Loucy (cell line): ENCODE data around the gene EGR1.

Experiments
- EZH2phosphoT487 ChIP-seq: fragments of 200-600 bp; IDR thresholded peaks from 2 replicates; pipeline ENCODE4 v1.6.1; 2018; ENCODE audit warnings: antibody characterized with exemption, mild to moderate bottlenecking, moderate library complexity, borderline replicate concordance
- TF ChIP-seq, protein P1 (sequence below): fragments of 200-600 bp; sonication (generic); conservative IDR thresholded peaks from 2 replicates; pipeline ENCODE4 v1.5.1; 2014; ENCODE audit warnings: mild to moderate bottlenecking, antibody characterized with exemption, low read length

DNA sequence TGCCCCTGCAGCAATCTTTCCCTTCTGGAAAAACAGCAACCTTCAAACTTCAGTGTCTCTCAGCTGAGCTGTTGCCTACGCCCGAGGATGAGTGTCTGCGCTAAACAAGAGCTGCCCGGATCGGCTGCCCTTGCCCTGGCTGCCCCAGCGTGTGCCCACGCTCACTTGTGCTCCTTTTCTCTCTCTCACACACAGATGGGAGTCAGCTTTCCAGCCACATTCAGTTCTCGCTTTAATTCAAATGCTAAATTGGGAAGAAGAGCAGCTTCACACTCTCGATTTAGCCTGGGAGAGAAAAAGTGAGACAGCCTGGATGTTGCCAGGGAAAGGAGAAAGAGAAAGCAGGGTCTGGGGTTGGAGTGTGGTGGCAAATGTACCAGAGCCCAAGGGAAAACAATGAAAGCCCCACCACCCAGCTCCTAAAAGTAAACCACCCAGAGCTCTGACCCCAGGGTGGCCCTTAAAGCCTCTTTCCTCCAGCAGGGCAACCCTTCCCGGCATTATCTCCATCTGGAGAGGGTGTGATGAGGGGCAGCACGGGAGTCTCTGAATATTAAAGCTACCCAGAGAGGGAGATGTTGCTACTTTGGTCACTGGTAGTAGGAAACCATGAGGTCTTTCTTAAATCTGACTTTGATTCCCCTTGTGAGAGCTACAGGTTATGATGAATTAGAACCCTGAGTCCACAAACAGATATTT lies 9.9 kb upstream of the EGR1 start:
- TF ChIP-seq, protein P1, sequence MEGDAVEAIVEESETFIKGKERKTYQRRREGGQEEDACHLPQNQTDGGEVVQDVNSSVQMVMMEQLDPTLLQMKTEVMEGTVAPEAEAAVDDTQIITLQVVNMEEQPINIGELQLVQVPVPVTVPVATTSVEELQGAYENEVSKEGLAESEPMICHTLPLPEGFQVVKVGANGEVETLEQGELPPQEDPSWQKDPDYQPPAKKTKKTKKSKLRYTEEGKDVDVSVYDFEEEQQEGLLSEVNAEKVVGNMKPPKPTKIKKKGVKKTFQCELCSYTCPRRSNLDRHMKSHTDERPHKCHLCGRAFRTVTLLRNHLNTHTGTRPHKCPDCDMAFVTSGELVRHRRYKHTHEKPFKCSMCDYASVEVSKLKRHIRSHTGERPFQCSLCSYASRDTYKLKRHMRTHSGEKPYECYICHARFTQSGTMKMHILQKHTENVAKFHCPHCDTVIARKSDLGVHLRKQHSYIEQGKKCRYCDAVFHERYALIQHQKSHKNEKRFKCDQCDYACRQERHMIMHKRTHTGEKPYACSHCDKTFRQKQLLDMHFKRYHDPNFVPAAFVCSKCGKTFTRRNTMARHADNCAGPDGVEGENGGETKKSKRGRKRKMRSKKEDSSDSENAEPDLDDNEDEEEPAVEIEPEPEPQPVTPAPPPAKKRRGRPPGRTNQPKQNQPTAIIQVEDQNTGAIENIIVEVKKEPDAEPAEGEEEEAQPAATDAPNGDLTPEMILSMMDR: no peak
- no peak for TF ChIP-seq EZH2phosphoT487
